PC-9 (cell line): Measurements from ENCODE around the gene CGN. TPM values are rescaled to one million over a fixed set of nuclear protein-coding genes. Genes with fewer than 3 reads are reported as not detected.

Experiments used
- BruUV-seq: library from RNA; stranded (reverse); fragments of 400-500 nt; replicated peaks from 2 replicates; lab custom pipeline; 2021; lab: Mats Ljungman, UMichigan
- CTCF ChIA-PET: fragments of 300-600 bp; sonication (Branson Sonifier 250); formaldehyde crosslinking; loops from one replicate; lab custom pipeline; 2022; ENCODE audit warnings: antibody characterized with exemption; lab: Charles Lee
- POLR2A ChIA-PET: fragments of 300-600 bp; sonication (Branson Sonifier 250); formaldehyde crosslinking; loops from one replicate; lab custom pipeline; 2022; ENCODE audit warnings: antibody characterized with exemption; ENCODE audit not compliant: unreplicated experiment; lab: Charles Lee
- DNase-seq, 2 experiments: peaks; one replicate each; pipeline versions ENCODE4 v3.0.0 to v3.0.0-alpha.2; 2015 to 2022; ENCODE audit warnings: mixed read lengths in 1 of 2
- H2AFZ ChIP-seq: fragments of 200-600 bp; sonication (generic); 2 replicates; pipeline ENCODE4 v1.8.1; 2017; ENCODE audit warnings: antibody characterized with exemption
- H3F3A ChIP-seq: fragments of 200-600 bp; sonication (generic); 2 replicates; pipeline ENCODE4 v1.8.1; 2017; ENCODE audit warnings: antibody characterized with exemption, mild to moderate bottlenecking, low read depth; ENCODE audit not compliant: insufficient read depth
- H3K27ac ChIP-seq: fragments of 200-600 bp; sonication (generic); 2 replicates; pipeline ENCODE4 v1.6.1; 2016; ENCODE audit warnings: mixed run types
- H3K27me3 ChIP-seq: fragments of 200-600 bp; sonication (generic); 2 replicates; pipeline ENCODE4 v1.6.1; 2016; ENCODE audit warnings: low read depth, mixed run types; ENCODE audit not compliant: insufficient read depth
- H3K36me3 ChIP-seq: fragments of 200-600 bp; sonication (generic); 2 replicates; pipeline ENCODE4 v1.6.1; 2016; ENCODE audit warnings: low read depth, mixed run types
- H3K4me1 ChIP-seq: fragments of 200-600 bp; sonication (generic); replicated peaks from 2 replicates; pipeline ENCODE4 v1.6.1; 2016; ENCODE audit warnings: mixed run types; ENCODE audit not compliant: insufficient read depth
- H3K4me2 ChIP-seq: fragments of 200-600 bp; sonication (generic); 2 replicates; pipeline ENCODE4 v1.6.1; 2017; ENCODE audit warnings: mixed run types
- H3K4me3 ChIP-seq: fragments of 200-600 bp; sonication (generic); 2 replicates; pipeline ENCODE4 v1.6.1; 2016; ENCODE audit warnings: mixed run types
- H3K79me2 ChIP-seq: fragments of 200-600 bp; sonication (generic); 2 replicates; pipeline ENCODE4 v1.6.1; 2017; ENCODE audit warnings: low read depth, mixed run types
- H3K9me2 ChIP-seq: fragments of 200-600 bp; sonication (generic); 2 replicates; pipeline ENCODE4 v1.8.1; 2017; ENCODE audit warnings: mild to moderate bottlenecking; ENCODE audit not compliant: insufficient read depth
- H3K9me3 ChIP-seq: fragments of 200-600 bp; sonication (generic); 2 replicates; pipeline ENCODE4 v1.8.1; 2016; ENCODE audit warnings: low read depth; ENCODE audit not compliant: insufficient read depth
- H4K20me1 ChIP-seq: fragments of 200-600 bp; sonication (generic); 2 replicates; pipeline ENCODE4 v1.8.1; 2017; ENCODE audit not compliant: insufficient read depth
- EZH2 ChIP-seq: fragments of 200-600 bp; sonication (generic); IDR thresholded peaks from 2 replicates; pipeline ENCODE4 v1.8.0; 2017; ENCODE audit warnings: antibody characterized with exemption, low read depth
- intact Hi-C: fragments of 100-400 bp; cut with micrococcal nuclease; formaldehyde crosslinking; loops from one replicate; pipeline ENCODE4 v1.10.0; 2022; ENCODE audit not compliant: unreplicated experiment
- total RNA-seq: library from RNA; stranded (reverse); gene quantifications from 2 replicates; pipeline ENCODE4 v1.2.3, GENCODE V29; 2021
- TF ChIP-seq, protein P1 (sequence below): fragments of 200-600 bp; sonication (generic); conservative IDR thresholded peaks from 2 replicates; pipeline ENCODE4 v1.6.1; 2017; ENCODE audit warnings: mixed run types, antibody characterized with exemption, mild to moderate bottlenecking, moderate library complexity

Gene CGN
- total RNA-seq, 1 experiment from 2014 or later, result 30.3 TPM

DNA sequence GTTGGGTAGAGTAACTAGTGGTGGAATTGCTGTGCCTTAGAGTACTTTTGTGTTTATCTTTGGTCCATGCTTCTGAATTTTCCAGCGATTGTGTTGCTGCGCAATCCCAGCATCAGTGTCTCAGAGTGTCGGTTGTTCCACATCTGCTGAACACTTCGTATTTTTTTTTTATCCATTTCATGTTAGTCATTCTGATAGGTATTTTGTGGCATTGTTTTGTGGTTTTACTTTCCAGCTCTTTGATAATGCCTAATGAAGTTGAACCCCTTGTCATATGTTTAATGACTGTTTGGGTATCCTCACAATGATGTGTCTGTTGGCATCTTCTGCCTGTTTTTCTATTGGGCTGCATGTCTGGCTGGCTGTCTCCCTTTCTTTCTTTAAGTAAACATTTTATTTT is 42.5 kb downstream of the CGN start:
- Histone ChIP-seq H4K20me1 (no peaks in the 10 kb centered on the region), H3K79me2 (peaks cover 94% of the 10 kb centered on the region), H3K27ac (0 out of 2 replicates have a peak overlapping the region, but pooled peaks have one; percentile 25), H2AFZ (no peak overlapping the region), H3F3A (peaks cover 39% of the 10 kb centered on the region), H3K9me3 (no peaks in the 10 kb centered on the region), H3K27me3 (no peaks in the 10 kb centered on the region), H3K36me3 (peaks cover 16% of the 10 kb centered on the region; the same call in 1 of the 2 replicates), H3K4me3 (no peak overlapping the region), H3K4me2 (0 out of 2 replicates have a peak overlapping the region, but pooled peaks have one; percentile 14), H3K4me1 (peaks cover 53% of the 10 kb centered on the region), H3K9me2 (no peaks in the 10 kb centered on the region)
- intact Hi-C loops, result no loop called here
- POLR2A ChIA-PET, result interaction anchor here (0.5 to 0.6 kb wide), 2 partner anchors 31 to 242 kb away, joined by 3 to 5 read pairs; no protein-coding TSS in a partner anchor
- DNase-seq, result peak in 1 of 2 experiments; percentile 51
- BruUV-seq, result no TSS peak
- CTCF ChIA-PET, result no interaction called here
- TF ChIP-seq EZH2, result no peak
- TF ChIP-seq, protein P1, sequence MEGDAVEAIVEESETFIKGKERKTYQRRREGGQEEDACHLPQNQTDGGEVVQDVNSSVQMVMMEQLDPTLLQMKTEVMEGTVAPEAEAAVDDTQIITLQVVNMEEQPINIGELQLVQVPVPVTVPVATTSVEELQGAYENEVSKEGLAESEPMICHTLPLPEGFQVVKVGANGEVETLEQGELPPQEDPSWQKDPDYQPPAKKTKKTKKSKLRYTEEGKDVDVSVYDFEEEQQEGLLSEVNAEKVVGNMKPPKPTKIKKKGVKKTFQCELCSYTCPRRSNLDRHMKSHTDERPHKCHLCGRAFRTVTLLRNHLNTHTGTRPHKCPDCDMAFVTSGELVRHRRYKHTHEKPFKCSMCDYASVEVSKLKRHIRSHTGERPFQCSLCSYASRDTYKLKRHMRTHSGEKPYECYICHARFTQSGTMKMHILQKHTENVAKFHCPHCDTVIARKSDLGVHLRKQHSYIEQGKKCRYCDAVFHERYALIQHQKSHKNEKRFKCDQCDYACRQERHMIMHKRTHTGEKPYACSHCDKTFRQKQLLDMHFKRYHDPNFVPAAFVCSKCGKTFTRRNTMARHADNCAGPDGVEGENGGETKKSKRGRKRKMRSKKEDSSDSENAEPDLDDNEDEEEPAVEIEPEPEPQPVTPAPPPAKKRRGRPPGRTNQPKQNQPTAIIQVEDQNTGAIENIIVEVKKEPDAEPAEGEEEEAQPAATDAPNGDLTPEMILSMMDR, result no peak

DNA sequence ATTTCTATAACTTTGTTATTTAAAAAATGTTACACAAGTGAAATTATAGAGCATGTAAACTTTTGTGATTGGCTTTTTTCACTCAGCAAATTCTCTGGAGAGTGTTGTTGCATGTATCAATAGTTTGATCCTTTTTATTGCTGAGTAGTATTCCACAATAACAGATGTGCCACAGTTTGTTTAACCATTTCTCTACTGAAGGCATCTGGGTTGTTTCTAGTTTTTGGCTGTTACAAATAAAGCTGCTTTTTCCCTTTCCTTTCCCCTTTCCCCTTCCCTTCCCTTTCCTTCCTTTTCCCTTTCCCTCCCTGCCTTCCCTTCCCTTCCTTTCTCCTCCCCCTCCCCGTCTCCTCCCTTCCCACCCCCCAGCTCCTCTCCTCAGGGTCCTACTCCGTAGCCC is 44.9 kb downstream of the CGN start:
- Histone ChIP-seq H3K36me3 (0 out of 2 replicates have a peak, but pooled peaks cover 11% of the 10 kb centered on the region), H3K4me2 (no peak overlapping the region), H3K4me3 (no peak overlapping the region), H3K4me1 (peaks cover 31% of the 10 kb centered on the region), H3K9me2 (no peaks in the 10 kb centered on the region), H4K20me1 (no peaks in the 10 kb centered on the region), H3K27ac (no peak overlapping the region), H3K27me3 (no peaks in the 10 kb centered on the region), H3F3A (peaks cover 24% of the 10 kb centered on the region), H3K9me3 (no peaks in the 10 kb centered on the region), H2AFZ (no peak overlapping the region), H3K79me2 (peaks cover 90% of the 10 kb centered on the region)
- DNase-seq, result peak in 1 of 2 experiments; percentile 6
- TF ChIP-seq EZH2, result no peak
- TF ChIP-seq, protein P1, result no peak
- CTCF ChIA-PET, result no interaction called here
- POLR2A ChIA-PET, result interaction anchor here (0.6 kb wide), 1 partner anchor 15 kb away, joined by 4 read pairs; no protein-coding TSS in a partner anchor
- intact Hi-C loops, result no loop called here
- no TSS peak for BruUV-seq

DNA sequence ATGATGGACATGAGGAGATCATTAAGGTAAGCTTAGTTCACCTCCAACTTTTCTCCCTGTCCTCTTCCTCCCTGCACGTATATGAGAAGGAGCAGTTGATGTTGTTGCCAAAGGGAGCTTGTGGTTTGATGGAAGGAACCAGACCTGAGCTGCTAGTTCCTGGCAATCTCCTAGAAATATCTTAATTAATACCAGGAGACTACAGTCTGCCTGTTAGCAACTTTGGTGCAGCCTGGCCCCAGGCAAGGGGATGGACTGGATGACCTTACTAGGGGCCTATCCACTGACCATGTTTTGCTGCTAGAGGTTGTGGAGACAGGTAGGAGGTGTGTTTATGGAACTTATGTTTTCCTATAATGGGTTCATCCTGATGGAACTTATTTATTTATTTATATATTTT is 51.5 kb downstream of the CGN start:
- peak in 1 of 2 experiments; percentile 33 for DNase-seq
- Histone ChIP-seq H3K4me2 (no peak overlapping the region), H3K9me2 (no peaks in the 10 kb centered on the region), H3K79me2 (peaks cover 39% of the 10 kb centered on the region), H3K27ac (no peak overlapping the region), H4K20me1 (peaks cover 5% of the 10 kb centered on the region), H3K4me1 (peaks cover 22% of the 10 kb centered on the region), H3K9me3 (no peaks in the 10 kb centered on the region), H3K36me3 (peaks cover 51% of the 10 kb centered on the region), H3F3A (peaks cover 43% of the 10 kb centered on the region), H3K4me3 (no peak overlapping the region), H2AFZ (no peak overlapping the region), H3K27me3 (no peaks in the 10 kb centered on the region)
- ChIA-PET CTCF (interaction anchor here (0.6 kb wide), 1 partner anchor 227 kb away, joined by 3 read pairs; no protein-coding TSS in a partner anchor), POLR2A (no interaction called here)
- no peak for TF ChIP-seq EZH2
- TF ChIP-seq, protein P1, result no peak
- no TSS peak for BruUV-seq
- intact Hi-C loops, result no loop called here
